Activated CD4-positive, CD25-positive, alpha-beta regulatory T cell treated with anti-CD3 and anti-CD28 coated beads, Interleukin-2, amount 50 U/mL, for 72 hours (primary cell): ENCODE results near the gene SLC8A3.
"Not testable (repeated sequence)": the region's sequence is repeated elsewhere in the genome, so short reads cannot be mapped to it uniquely, and the experiment has no call there.

Source experiments
- DNase-seq: peaks from one replicate; pipeline ENCODE4 v3.0.0; 2021

SLC8A3 gene, protein sequence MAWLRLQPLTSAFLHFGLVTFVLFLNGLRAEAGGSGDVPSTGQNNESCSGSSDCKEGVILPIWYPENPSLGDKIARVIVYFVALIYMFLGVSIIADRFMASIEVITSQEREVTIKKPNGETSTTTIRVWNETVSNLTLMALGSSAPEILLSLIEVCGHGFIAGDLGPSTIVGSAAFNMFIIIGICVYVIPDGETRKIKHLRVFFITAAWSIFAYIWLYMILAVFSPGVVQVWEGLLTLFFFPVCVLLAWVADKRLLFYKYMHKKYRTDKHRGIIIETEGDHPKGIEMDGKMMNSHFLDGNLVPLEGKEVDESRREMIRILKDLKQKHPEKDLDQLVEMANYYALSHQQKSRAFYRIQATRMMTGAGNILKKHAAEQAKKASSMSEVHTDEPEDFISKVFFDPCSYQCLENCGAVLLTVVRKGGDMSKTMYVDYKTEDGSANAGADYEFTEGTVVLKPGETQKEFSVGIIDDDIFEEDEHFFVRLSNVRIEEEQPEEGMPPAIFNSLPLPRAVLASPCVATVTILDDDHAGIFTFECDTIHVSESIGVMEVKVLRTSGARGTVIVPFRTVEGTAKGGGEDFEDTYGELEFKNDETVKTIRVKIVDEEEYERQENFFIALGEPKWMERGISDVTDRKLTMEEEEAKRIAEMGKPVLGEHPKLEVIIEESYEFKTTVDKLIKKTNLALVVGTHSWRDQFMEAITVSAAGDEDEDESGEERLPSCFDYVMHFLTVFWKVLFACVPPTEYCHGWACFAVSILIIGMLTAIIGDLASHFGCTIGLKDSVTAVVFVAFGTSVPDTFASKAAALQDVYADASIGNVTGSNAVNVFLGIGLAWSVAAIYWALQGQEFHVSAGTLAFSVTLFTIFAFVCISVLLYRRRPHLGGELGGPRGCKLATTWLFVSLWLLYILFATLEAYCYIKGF

DNA sequence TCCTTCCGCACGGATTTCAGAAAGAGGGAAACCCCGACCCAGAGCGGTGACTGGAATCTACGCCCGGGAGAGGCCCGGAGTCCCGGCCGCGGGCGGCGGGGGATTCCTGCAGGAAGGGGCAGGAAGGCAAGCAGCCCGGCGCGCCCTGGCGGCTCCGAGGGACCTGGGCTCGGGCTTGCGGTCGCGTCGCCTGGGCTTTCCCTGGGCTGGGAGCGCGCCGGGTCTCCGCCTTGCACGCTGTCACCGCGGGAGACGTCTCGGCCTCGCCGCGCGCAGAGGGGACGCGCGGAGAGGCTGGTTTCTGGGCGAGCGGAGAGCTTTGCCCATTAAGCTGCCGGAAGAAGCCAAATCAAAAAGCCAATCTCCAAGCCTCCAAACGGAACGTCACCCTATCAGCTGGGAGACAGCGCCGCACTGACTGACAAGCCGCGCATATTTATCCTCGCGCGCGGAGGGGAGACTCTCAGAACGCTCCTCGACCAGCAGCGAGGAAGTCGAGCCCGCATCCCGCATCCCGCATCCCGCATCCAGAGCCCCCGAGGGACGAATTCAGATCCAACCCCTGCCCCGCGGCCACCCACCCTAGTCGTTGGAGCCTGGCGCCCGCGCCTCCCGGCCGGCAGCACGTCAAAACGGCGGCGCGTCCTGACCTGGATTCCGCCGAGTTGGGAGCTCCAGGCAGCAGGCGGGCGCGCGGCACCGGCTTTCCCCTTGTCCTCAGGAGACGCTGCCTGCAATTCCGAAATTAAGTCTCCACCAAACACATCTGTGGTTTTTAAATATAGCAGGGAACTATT, at the start of gene SLC8A3:
TSS of gene SLC8A3 (minus strand) at position 293 of the 797 bp plus-strand sequence. CDS start 20,529 bp downstream, outside the sequence.
- DNase-seq: no peak

DNA sequence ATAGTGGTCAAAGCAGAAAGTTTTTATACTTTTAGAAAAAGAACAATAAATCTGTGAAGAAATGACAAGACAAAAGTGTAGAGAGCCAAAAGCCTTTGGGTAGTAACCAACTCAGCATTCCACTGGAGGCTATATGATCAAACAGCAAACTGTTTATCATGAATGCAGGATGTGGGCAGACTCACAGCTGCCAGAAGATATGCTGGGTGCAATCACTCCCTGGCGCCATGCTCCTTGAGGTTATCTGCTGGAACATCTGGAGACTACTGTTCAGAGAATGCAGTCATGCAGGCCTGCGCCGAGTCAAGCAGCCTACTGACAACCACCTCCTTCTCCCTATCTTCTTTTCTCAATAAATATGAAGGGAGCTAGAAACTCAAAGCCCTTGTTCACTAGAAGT, 49.0 kb upstream of the SLC8A3 start:
- no peak for DNase-seq

DNA sequence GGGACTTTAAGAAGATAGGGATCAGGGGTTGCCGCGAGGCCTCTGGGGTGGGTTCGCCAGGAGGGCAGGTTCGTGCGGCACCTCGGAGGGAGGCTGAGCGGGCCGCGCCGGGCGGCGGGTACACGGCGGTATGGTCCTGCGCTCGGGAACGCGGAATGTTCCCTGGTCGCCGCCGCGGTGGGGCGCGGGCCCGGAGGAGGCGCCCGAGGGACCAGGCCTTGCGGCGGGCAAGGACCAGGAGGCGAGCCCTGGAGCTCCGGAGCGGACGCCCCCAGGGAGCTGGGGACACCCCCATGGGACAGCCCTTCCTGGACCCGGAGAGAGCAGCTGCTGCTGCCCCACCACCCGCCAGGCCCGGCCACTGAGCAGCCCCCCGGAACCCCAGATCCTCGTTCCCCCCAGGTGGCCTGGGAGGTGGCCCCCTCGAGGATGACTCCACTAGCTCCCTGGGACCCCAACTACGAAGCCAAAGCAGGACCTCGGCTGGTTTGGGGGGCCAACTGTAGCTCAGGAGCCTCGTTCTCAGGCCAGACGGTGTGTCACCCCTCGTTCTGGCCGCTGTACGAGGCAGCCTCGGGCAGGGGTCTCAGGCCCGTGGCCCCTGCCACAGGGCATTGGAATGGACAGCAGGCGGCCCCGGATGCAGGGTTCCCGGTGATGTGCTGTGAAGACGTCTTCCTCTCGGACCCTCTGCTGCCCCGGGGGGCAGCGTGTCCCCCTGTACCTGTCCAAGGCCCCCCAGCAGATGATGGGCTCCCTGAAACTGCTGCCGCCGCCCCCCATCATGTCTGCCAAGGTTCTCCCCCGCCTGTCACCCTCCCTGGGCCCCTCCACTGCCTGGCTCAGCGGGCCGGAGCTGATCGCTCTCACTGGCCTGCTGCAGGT, 45.6 kb upstream of the SLC8A3 start:
- no peak for DNase-seq

DNA sequence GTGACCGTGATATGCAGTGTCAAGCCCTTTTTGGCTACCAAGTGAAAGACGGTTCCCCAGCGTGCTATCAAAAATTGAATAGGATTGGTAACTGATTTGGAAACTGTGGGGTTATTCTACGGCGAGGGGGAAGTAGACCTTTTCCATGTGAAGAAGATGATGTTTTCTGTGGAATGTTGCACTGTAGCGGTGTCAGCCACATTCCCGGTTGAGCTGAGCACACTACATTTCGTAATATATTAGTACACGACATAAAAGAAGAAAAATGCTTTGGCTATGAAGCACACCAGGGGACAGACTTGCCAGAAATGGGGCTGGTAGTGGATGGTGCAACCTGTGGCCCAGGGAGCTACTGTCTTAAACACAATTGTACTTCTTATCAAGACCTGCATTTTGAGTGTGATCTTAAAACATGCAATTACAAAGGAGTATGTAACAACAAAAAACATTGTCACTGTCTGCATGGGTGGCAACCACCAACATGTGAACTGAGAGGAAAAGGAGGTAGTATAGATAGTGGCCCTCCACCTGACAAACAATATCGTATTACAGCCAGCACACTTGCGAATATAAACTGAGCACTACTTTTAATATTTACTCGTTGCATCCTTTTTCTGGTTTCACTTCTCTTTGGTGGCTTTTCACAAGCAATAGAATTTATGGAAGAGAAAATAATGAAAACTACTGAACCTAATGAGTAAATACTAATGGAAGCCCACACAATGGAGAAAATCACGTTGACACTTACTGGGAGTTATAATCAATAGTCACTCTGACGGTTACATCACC, 43.2 kb upstream of the SLC8A3 start:
- DNase-seq: not testable (repeated sequence)

DNA sequence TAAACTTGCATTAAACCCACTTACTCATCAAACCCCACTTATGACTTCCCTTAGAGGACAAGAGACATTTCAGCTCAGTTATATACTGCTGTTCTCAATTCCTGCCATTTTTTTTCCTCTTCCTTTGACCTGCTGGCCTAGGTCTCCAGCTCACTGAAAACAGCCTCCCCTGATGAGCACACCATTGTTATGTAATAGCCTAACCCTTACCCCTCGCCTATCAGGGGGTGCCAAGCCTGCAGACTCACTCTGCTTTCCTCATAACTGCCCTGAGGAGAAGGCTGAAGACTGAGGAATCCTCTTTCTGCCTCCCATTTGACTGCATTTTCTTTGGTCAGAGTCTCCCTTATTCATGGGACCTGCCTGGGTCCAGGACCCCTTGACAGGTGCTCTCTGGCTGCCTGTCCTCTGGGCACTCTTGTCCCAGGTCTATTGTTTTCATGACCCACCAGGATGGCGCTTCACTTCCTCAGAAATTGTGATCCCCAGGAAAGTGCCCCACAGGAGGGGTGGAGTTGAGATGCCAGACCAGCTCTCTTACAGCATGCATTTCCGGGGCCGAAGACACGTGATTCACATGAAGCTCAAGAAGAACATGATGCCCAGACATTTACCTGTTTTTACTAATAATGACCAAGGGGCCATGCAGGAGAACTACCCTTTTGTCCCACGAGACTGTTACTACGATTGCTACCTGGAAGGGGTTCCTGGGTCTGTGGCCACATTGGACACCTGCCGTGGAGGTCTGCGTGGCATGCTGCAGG, 41.3 kb upstream of the SLC8A3 start:
- not testable (repeated sequence) for DNase-seq

DNA sequence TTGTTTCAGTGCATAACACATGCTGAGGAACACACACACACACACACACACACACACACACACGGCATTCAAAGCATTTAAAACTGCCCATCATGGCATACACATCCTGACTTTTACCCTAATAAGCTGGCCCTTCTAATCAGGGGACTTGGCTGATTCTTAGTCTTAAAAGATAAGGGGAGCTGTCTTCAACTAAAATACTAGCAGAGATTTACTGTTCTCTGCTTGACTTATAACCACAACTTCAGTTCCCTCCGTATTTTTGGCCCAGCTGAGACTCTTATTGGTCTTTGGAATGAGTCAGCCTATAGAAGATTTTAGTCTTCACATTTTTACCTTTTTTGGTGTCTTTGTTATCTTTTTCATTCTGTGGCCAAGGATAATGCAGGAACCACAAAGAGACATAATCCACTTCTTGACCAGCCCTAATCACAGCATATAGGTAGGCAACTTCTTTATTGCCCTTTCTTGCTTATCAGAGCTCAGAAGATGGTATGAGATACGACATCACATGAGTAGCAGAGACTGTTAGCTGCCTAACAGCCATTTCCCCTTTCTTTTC, 25.1 kb upstream of the SLC8A3 start:
- no peak for DNase-seq

DNA sequence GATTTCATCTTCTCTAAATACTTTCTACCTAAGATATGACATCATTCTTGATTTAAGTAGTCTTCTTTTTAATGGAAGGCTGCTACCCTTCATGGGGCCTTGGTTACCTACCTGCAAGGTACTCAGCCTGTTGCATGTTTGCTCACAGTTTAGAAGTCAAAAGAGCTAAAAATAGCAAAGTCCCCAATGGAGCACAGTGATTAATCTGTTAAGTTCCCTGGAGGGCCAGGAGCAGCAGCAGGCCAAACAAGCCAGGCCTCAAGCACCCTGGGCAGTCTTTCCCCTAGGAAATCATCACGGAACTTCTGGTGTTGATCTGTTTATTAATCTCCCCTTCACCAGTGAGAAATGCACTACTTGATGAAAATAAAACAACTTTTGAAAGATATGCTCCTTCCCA, 24.0 kb upstream of the SLC8A3 start:
- DNase-seq: no peak

DNA sequence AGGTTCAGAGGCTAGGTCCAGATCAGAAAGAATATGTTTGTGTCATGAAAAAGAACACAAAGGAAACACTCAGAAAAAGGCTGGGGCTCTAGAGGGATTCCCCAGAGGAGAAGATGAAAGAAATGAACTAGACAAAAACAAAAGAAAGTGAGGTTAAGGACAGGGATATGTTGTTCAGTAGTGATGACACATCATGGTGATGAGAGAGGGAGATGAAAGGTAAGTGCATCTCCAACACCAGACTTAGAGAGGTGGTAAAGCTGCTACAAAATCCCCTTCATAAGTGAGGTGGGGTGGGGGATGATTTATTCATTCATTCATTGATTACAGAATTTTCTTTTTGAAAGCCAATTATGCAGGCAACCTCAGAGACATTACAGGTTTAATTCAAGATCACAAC, 19.6 kb upstream of the SLC8A3 start:
- DNase-seq: no peak

DNA sequence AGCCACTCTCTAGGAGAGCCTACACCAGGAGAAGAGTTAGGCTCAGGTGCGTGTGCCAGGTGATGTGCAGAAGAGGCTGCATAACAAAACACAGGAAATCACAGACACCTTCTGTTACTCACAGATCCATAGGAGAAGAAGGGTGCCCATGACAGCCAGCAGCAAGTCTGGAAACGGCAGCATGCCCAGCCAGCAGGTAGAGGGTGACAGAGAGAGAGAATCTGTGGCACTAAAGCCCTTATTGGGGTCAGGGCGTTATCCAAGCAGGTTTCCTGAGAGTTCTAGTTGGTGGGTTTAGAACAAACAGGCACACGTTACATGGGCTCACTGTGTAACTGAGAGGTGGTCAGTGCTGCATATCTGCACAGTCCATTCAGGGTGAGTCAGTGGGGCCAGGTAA, 14.9 kb upstream of the SLC8A3 start:
- no peak for DNase-seq

DNA sequence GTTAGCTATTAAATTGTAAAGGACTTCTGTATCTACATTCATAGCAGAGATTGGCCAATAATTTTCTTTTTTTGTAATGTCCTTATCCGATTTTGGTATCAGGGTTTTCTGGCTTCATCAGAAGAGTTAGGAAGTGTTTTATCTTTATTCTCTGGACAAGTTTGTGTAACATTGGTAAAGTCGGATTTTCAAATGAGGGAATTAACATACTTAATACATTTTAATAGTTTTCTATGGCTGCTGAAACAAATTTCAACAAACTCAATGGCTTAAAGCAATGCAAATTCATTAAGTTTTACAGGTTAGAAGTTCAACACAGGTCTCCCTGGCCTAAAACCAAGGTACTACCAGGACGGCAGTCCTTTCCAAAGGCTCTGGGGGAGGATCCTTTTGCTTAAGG, 13.2 kb upstream of the SLC8A3 start:
- no peak for DNase-seq

DNA sequence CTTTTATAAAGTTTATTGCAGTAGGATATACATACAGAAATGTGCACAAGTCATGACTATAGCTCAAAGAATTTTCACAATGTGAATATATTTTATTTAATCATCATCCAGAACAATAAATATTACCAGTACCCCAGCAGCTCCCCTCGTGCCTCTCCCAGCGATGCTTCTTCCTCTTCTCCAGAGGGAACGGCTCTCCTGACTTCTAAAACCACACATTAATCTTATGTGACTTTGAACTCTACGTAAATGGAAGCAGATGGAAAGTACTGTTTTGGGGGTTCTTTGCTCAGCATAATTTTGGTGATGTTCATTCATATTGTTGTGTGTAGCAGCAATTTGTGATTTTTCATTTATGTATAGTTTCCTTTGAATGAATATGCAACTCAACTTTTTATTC, 4.6 kb upstream of the SLC8A3 start:
- no peak for DNase-seq

DNA sequence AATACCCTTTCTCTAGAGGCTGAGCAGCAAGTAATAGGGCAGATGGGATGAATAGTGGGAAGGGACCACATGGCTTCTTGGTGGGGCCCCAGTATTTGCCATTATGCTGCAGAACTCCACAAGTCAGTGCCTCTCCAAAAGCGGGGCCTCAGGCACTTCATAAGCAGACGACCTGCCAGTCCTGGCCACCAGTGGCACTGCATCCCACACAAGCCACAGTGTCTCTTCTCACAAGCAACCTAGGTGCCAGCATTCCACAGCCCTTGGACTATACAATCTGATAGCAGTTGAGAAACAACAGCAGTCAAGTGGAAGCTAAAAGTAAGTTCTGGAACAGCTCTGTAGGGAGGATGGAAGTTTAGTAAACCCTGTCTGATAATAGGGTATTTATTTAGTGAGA, 4.2 kb upstream of the SLC8A3 start:
- no peak for DNase-seq

DNA sequence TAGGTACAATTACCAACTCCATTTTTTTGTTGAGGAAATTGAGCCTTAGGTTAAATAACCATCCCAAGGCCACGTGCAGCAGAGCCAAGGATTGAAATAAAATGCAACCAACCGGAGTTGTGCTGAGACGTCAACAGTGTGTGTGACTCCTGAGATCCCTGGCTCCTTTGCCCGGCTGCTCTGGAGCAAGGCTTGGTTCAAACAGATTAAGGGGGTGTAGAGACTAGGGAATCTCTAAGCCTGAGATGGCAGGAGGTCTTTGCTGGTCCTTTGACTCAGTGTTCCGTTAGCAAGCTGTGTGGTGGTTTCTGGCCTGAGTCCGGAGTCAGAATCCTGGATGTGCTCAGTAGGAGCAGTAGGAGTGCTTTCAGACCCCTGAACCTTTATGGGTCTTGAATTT, 1.4 kb upstream of the SLC8A3 start:
- no peak for DNase-seq

DNA sequence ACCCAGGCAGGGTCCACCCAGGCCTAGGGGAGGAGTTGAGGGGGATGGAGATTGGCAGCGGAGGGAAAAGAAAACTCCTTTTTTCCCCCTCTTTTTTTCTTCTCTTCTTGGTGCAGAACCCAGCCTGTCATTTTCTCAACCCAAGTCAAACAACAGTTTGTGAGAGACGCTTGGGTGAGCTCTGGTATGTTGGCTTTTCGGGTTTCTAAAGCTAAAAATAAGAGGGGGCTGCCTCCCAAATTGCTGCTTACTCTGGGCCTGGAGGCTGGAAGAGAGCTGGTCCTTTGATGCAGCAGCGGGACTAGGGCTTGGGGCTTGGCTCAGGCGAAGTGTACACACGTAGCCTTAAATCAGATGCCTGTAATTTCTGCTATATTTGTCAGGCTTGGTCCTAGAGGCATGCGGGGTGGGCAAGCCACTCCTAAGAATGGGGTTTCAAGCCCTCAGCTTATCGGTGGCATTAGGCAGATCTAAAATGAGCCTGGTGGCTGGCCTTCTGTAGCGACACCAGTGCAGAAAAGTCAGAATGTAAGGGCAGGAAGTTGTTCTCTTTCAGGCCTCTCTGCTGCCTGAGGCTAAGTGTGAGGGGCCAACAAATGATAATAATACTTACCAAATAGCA, 816 bp upstream of the SLC8A3 start:
- no peak for DNase-seq

DNA sequence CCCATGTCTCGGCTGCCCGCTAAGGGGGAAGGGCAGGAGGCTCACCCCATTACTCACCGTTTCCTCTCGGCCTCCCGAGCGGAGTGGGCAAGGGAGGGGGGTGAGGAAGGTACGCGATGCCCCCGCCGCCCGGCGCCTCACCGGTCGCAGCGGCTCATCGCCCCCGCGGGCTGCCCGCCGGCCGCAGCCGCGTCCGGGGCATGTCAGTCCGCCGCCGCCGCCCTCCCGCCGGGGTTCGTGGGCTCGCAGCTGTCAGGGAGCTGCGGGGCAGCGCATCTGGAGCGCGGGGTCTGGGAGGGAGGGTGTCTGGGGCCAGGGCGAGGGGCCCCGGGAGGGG, 461 bp downstream of the SLC8A3 start:
- DNase-seq: no peak

DNA sequence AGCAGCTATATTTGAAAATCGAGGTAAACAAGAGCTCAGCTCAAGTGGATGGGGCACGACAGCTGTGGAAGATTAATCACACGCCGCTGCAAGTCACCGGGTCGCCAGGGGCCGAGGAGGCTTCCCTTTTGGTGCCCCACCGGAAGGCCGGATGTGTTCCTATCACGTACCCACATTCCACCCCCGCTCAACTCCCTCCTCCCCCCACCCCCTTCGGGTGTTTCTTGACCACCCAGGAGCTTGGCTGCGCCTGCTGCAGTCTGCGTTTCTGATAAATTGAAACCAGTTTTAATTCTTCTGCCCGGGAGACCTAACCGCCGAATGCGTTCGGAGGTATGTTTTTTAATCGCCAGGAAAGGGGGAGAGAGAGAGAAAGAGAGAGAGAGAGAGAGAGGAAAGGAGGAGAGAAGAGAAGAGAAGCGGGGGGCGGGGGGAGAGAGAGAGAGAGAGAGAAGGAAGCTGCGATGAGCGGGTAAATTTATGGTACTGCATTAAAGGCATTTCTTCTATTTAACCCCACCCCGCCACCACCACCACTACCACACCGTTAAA, 1.8 kb downstream of the SLC8A3 start:
- DNase-seq: no peak

DNA sequence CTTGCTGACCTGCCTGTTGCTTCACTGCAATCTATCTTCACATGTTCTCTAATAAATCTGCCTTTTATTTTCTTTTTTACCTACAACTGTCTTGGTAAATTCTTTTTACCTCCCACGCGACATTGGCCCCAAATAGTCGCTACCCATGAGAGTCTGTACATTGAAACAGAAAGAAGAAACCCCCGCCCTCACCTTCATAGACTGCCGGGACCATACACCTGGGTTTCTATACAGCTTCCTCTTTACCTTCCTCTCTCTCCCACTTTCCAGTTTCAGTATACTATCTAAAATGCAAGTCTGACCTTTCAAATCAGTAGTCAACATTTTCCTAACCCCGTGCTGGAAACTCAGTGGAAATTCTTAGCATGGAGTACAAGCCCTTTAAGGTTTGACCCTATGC, 4.8 kb downstream of the SLC8A3 start:
- no peak for DNase-seq

DNA sequence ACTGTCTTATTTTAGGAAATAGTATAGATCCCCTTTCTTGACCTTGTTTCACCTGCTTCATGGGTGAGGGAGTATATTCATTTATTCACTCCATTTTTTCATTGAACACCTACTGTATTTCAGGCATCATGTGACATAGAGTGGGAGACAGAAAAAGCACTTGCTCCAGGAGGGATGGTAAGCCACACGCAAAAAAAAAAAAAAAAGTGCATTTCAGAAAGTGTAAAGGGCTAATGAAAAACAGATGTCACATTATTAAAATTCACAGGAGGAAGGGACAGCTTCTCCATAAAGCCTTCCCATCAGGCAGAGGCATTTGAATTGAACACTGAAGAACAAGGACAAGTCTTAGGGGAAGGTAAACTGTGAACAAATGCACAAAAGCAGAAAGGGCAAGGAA, 7.5 kb downstream of the SLC8A3 start:
- no peak for DNase-seq

DNA sequence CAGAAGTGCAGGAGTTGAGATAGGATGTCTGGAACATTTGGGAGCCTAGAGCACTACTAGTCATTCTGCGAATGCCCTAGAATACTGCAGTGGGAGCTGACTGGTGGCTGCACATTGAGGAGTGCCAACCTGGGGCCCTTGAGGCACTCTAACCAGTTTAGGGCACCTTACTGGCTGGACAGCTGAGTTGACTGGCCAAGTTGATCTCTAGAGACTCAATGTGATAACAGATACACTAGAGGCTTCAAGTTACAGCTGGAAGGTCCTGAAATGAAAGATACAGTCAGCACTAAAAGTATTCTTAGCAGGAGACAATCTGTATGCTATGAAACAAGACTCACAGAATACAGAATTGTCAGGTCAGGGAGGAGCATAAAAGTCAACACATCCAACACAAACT, 8.0 kb downstream of the SLC8A3 start:
- no peak for DNase-seq
